GM18870 (cell line): ENCODE measurements around the gene HOMER2.
"Not testable (repeated sequence)": the region's sequence is repeated elsewhere in the genome, so short reads cannot be mapped to it uniquely, and the experiment has no call there.

Experiments
- ATAC-seq: cut with Tn5 transposase; IDR thresholded peaks from one replicate; pipeline ENCODE4 v1.9.1; 2021; ENCODE audit warnings: moderate library complexity; ENCODE audit not compliant: unreplicated experiment

HOMER2 gene

GRCh38 chr15:82838096-82838735 lies 114.3 kb downstream of the HOMER2 start:
- no peak for ATAC-seq

- no peak for ATAC-seq
These were observed 117.1 kb downstream of the HOMER2 start for GRCh38 chr15:82835391-82835917.

- ATAC-seq, result no peak
These were observed 119.2 kb downstream of the HOMER2 start for GRCh38 chr15:82833362-82833682.

GRCh38 chr15:82832601-82833361 lies 119.7 kb downstream of the HOMER2 start:
- ATAC-seq, result peak; percentile 91

- no peak for ATAC-seq
These were observed 120.5 kb downstream of the HOMER2 start for GRCh38 chr15:82831894-82832600.

GRCh38 chr15:82830427-82831173 lies 121.9 kb downstream of the HOMER2 start:
- no peak for ATAC-seq

- no peak for ATAC-seq
These were observed 123.3 kb downstream of the HOMER2 start for GRCh38 chr15:82829234-82829633.

GRCh38 chr15:82828075-82828474 lies 124.4 kb downstream of the HOMER2 start:
- ATAC-seq, result no peak

- no peak for ATAC-seq
These were observed 129.5 kb downstream of the HOMER2 start for GRCh38 chr15:82823049-82823448.

GRCh38 chr15:82821851-82822250 lies 130.7 kb downstream of the HOMER2 start:
- ATAC-seq, result not testable (repeated sequence)

GRCh38 chr15:82821396-82821795 lies 131.1 kb downstream of the HOMER2 start:
- ATAC-seq, result not testable (repeated sequence)

GRCh38 chr15:82820128-82820527 lies 132.4 kb downstream of the HOMER2 start:
- ATAC-seq, result no peak

- no peak for ATAC-seq
These were observed 139.5 kb downstream of the HOMER2 start for GRCh38 chr15:82812994-82813393.

- ATAC-seq, result no peak
These were observed 141.6 kb downstream of the HOMER2 start for GRCh38 chr15:82810890-82811426.

GRCh38 chr15:82810061-82810889 lies 142.2 kb downstream of the HOMER2 start:
- ATAC-seq, result no peak

GRCh38 chr15:82809308-82810060 lies 143.0 kb downstream of the HOMER2 start, which contains the start of gene WHAMM:
Gene WHAMM (plus strand): TSS chr15:82809628. CDS start chr15:82809727, 99 bp downstream.
- peak; percentile 79 for ATAC-seq

GRCh38 chr15:82808634-82809041 lies 143.9 kb downstream of the HOMER2 start:
- no peak for ATAC-seq

- ATAC-seq, result no peak
These were observed 144.4 kb downstream of the HOMER2 start for GRCh38 chr15:82807920-82808633.
